ENCODE measurements around the gene SRCIN1.
"Not testable (repeated sequence)": the region's sequence is repeated elsewhere in the genome, so short reads cannot be mapped to it uniquely, and the experiment has no call there.

SRCIN1 gene

GRCh38 chr17:38541281-38541680, 64.5 kb downstream of the SRCIN1 start:
- FAIRE-seq, result no peak

GRCh38 chr17:38540514-38541045, 65.2 kb downstream of the SRCIN1 start:
- no peak for FAIRE-seq

GRCh38 chr17:38539386-38539785, 66.4 kb downstream of the SRCIN1 start:
- FAIRE-seq, result no peak

- no peak for FAIRE-seq
Measured at GRCh38 chr17:38538906-38539305, 66.8 kb downstream of the SRCIN1 start.

GRCh38 chr17:38536661-38537060, 69.1 kb downstream of the SRCIN1 start:
- FAIRE-seq, result no peak

- FAIRE-seq, result no peak
Measured at GRCh38 chr17:38535886-38536285, 69.9 kb downstream of the SRCIN1 start.

GRCh38 chr17:38534498-38534885, 71.3 kb downstream of the SRCIN1 start:
- no peak for FAIRE-seq

- FAIRE-seq, result no peak
Measured at GRCh38 chr17:38533866-38534497, 71.8 kb downstream of the SRCIN1 start.

GRCh38 chr17:38533241-38533640, 72.5 kb downstream of the SRCIN1 start:
- no peak for FAIRE-seq

- FAIRE-seq, result no peak
Measured at GRCh38 chr17:38532451-38532850, 73.3 kb downstream of the SRCIN1 start.

- not testable (repeated sequence) for FAIRE-seq
Measured at GRCh38 chr17:38531761-38532160, 74.0 kb downstream of the SRCIN1 start.

GRCh38 chr17:38530856-38531255, 74.9 kb downstream of the SRCIN1 start:
- FAIRE-seq, result not testable (repeated sequence)

GRCh38 chr17:38528141-38528540, 77.6 kb downstream of the SRCIN1 start:
- FAIRE-seq, result not testable (repeated sequence)

- not testable (repeated sequence) for FAIRE-seq
Measured at GRCh38 chr17:38526526-38526925, 79.2 kb downstream of the SRCIN1 start.

- FAIRE-seq, result no peak
Measured at GRCh38 chr17:38512473-38513058, 93.2 kb downstream of the SRCIN1 start.

- no peak for FAIRE-seq
Measured at GRCh38 chr17:38511150-38512108, 94.3 kb downstream of the SRCIN1 start.

GRCh38 chr17:38510421-38511149, 95.2 kb downstream of the SRCIN1 start:
- no peak for FAIRE-seq

- FAIRE-seq, result no peak
Measured at GRCh38 chr17:38509772-38510420, 95.9 kb downstream of the SRCIN1 start.

- FAIRE-seq, result no peak
Measured at GRCh38 chr17:38508954-38509771, 96.6 kb downstream of the SRCIN1 start.

GRCh38 chr17:38508570-38508950, 97.2 kb downstream of the SRCIN1 start:
- no peak for FAIRE-seq

GRCh38 chr17:38507921-38508569, 97.7 kb downstream of the SRCIN1 start:
- FAIRE-seq, result no peak

Data from endometrium (tissue), 2 donors.